VCaP (cell line): Measurements from ENCODE around the gene TRIM44.

ENCODE experiments used
- H3K27ac ChIP-seq: fragments of 450-650 bp; 2 replicates; pipeline ENCODE4 v1.5.1; 2017
- CTCF ChIP-seq: fragments of 450-650 bp; conservative IDR thresholded peaks from 2 replicates; pipeline ENCODE4 v1.5.1; 2017; ENCODE audit warnings: mild to moderate bottlenecking, moderate library complexity

TRIM44 gene

GRCh38 chr11:35866601-35867000, 204.0 kb downstream of the TRIM44 start:
- no peak overlapping the region for H3K27ac ChIP-seq
- no peak for TF ChIP-seq CTCF
